GM12878 (cell line): Measurements from ENCODE around the gene RNASE2. TPM values are rescaled to one million over a fixed set of nuclear protein-coding genes. Genes with fewer than 3 reads are reported as not detected.

Source experiments
- ATAC-seq: fragments of 200-7000 bp; cut with Tn5 transposase; 3 replicates; pipeline ENCODE4 v1.9.1; 2020; ENCODE audit warnings: mild to moderate bottlenecking, moderate library complexity
- BruUV-seq: library from RNA; stranded (reverse); fragments of 400-500 nt; replicated peaks from 2 replicates; lab custom pipeline; 2021; lab: Mats Ljungman, UMichigan
- CTCF ChIA-PET: fragments of 300-600 bp; sonication (Branson Sonifier 250); formaldehyde crosslinking; extraction: SDS; loops from one replicate; lab custom pipeline; 2021; ENCODE audit warnings: inconsistent platforms; lab: Yijun Ruan, JAX
- POLR2A ChIA-PET: fragments of 350-600 bp; formaldehyde crosslinking; extraction: SDS; loops from one replicate; lab custom pipeline; 2021; ENCODE audit warnings: inconsistent platforms; lab: Charles Lee
- RAD21 ChIA-PET: fragments of 300-600 bp; sonication (Branson Sonifier 250); formaldehyde crosslinking; loops from one replicate; lab custom pipeline; 2023; ENCODE audit warnings: antibody characterized with exemption; ENCODE audit not compliant: unreplicated experiment; lab: Charles Lee
- SMC1A ChIA-PET: fragments of 300-600 bp; sonication (Branson Sonifier 250); formaldehyde crosslinking; loops from one replicate; lab custom pipeline; 2023; ENCODE audit not compliant: unreplicated experiment, uncharacterized antibody; lab: Charles Lee
- DNase-seq: peaks from one replicate; pipeline ENCODE4 v3.0.0-alpha.2; 2011; ENCODE audit warnings: low read depth, low spot score
- FAIRE-seq: peaks from 3 replicates; lab custom pipeline; 2011; peaks lifted over from hg19 to GRCh38; lab: Jason Lieb, UNC
- H2AFZ ChIP-seq: 2 replicates; pipeline ENCODE4 v1.6.0; 2011; ENCODE audit warnings: low read depth, low read length, control low read depth; ENCODE audit not compliant: control insufficient read depth
- H3K27ac ChIP-seq: 2 replicates; pipeline ENCODE4 v1.5.1; 2011; ENCODE audit warnings: control low read depth; ENCODE audit not compliant: control insufficient read depth, insufficient read depth
- H3K27me3 ChIP-seq, 2 experiments: replicated peaks in 1 of 2; 2 replicates each; pipeline versions ENCODE4 v1.6.0 to v1.6.1; 2011; ENCODE audit warnings: low read length in 1 of 2; ENCODE audit not compliant: control insufficient read depth in 2 of 2, insufficient read depth in 2 of 2
- H3K36me3 ChIP-seq, 2 experiments: 2 replicates each; pipeline ENCODE4 v1.5.1; 2011; ENCODE audit warnings: low read length in 1 of 2; ENCODE audit not compliant: control insufficient read depth in 2 of 2, insufficient read depth in 2 of 2
- H3K4me1 ChIP-seq: 2 replicates; pipeline ENCODE4 v1.6.1; 2011; ENCODE audit warnings: mild to moderate bottlenecking, low read length, moderate library complexity, mixed read lengths; ENCODE audit not compliant: control insufficient read depth, insufficient read depth
- H3K4me2 ChIP-seq: 2 replicates; pipeline ENCODE4 v1.6.0; 2011; ENCODE audit warnings: control low read depth; ENCODE audit not compliant: control insufficient read depth, insufficient read depth
- H3K4me3 ChIP-seq: fragments of 200-600 bp; sonication (generic); 2 replicates; pipeline ENCODE4 v1.5.1; 2016
- H3K79me2 ChIP-seq: 2 replicates; pipeline ENCODE4 v1.6.0; 2011; ENCODE audit warnings: low read length; ENCODE audit not compliant: control insufficient read depth, insufficient read depth
- H3K9ac ChIP-seq: 2 replicates; pipeline ENCODE4 v1.8.0; 2011; ENCODE audit warnings: low read length, control low read depth, mixed read lengths; ENCODE audit not compliant: control insufficient read depth, insufficient read depth
- H3K9me3 ChIP-seq: replicated peaks from 3 replicates; pipeline ENCODE4 v1.5.1; 2011; ENCODE audit warnings: mild to moderate bottlenecking, low read length; ENCODE audit not compliant: control insufficient read depth, insufficient read depth
- H4K20me1 ChIP-seq: 2 replicates; pipeline ENCODE4 v1.6.0; 2011; ENCODE audit not compliant: control insufficient read depth, insufficient read depth
- HCFC1 ChIP-seq: fragments of 150-350 bp; IDR thresholded peaks from 2 replicates; pipeline ENCODE4 v1.6.1; 2014; ENCODE audit warnings: low read length
- IKZF1 ChIP-seq: fragments of 450-650 bp; conservative IDR thresholded peaks from 2 replicates; pipeline ENCODE4 v1.6.1; 2017; ENCODE audit warnings: antibody characterized with exemption, mild to moderate bottlenecking
- IKZF2 ChIP-seq, 2 experiments: fragments of 450-650 bp; IDR thresholded peaks; 2 replicates each; pipeline ENCODE4 v1.6.1; 2017; ENCODE audit warnings: mild to moderate bottlenecking in 2 of 2, moderate library complexity in 2 of 2
- IRF4 ChIP-seq: IDR thresholded peaks from 2 replicates; pipeline ENCODE4 v1.6.1; 2011; ENCODE audit warnings: low read depth, low read length
- JUND ChIP-seq: IDR thresholded peaks from 2 replicates; pipeline ENCODE4 v1.6.1; 2012; ENCODE audit warnings: low read depth, mild to moderate bottlenecking, low read length, improper control_type of control experiment, moderate library complexity
- NR2C2 ChIP-seq: IDR thresholded peaks from 2 replicates; pipeline ENCODE4 v1.6.1; 2011; ENCODE audit warnings: borderline replicate concordance, low read depth; ENCODE audit not compliant: control insufficient read depth, insufficient read length
- PAX5 ChIP-seq: IDR thresholded peaks from 2 replicates; pipeline ENCODE4 v1.6.1; 2011; ENCODE audit warnings: low read depth, low read length, borderline replicate concordance
- PML ChIP-seq: IDR thresholded peaks from 2 replicates; pipeline ENCODE4 v1.6.1; 2012; ENCODE audit warnings: low read length, inconsistent platforms
- POLR2A ChIP-seq: IDR thresholded peaks from 2 replicates; pipeline ENCODE4 v1.6.1; 2011; ENCODE audit warnings: low read depth, mild to moderate bottlenecking, low read length
- RAD21 ChIP-seq: IDR thresholded peaks from 2 replicates; pipeline ENCODE4 v1.6.1; 2011; ENCODE audit warnings: mild to moderate bottlenecking, low read depth, low read length, moderate library complexity; ENCODE audit not compliant: insufficient read depth
- RELA ChIP-seq: fragments of 450-650 bp; IDR thresholded peaks from 2 replicates; pipeline ENCODE4 v1.8.0; 2014; ENCODE audit warnings: borderline replicate concordance; ENCODE audit not compliant: partially characterized antibody
- SMAD1 ChIP-seq: fragments of 450-650 bp; IDR thresholded peaks from 2 replicates; pipeline ENCODE4 v1.6.1; 2018; ENCODE audit warnings: mild to moderate bottlenecking, low read depth; ENCODE audit not compliant: partially characterized antibody
- SMAD5 ChIP-seq: IDR thresholded peaks from 2 replicates; pipeline ENCODE4 v1.6.1; 2016; ENCODE audit warnings: antibody characterized with exemption, low read depth
- TCF3 ChIP-seq: IDR thresholded peaks from 2 replicates; pipeline ENCODE4 v1.6.1; 2012; ENCODE audit warnings: low read depth, mild to moderate bottlenecking, low read length, borderline replicate concordance; ENCODE audit not compliant: insufficient read depth
- ZBED1 ChIP-seq: IDR thresholded peaks from 2 replicates; pipeline ENCODE4 v1.6.1; 2016; ENCODE audit warnings: borderline replicate concordance
- ZBTB4 ChIP-seq: fragments of 450-650 bp; formaldehyde crosslinking; IDR thresholded peaks from 2 replicates; pipeline ENCODE4 v1.4.0; 2022; ENCODE audit warnings: mild to moderate bottlenecking, moderate library complexity
- WGBS: methylation state at CpG from one replicate; pipeline ENCODE4 v1.1.6; 2016; ENCODE audit warnings: low lambda C conversion rate; ENCODE audit not compliant: insufficient replicate concordance, insufficient coverage; ENCODE audit errors: missing lambda C conversion rate; 5-methylcytosine and 5-hydroxymethylcytosine counted together
- in situ Hi-C: fragments of 300-500 bp; cut with MboI; formaldehyde crosslinking; loops from 9 replicates; pipeline ENCODE4 v1.14.3; 2018; ENCODE audit warnings: mixed read lengths
- intact Hi-C: fragments of 100-400 bp; cut with micrococcal nuclease; formaldehyde crosslinking; loops from one replicate; pipeline ENCODE4 v1.14.2; 2022; ENCODE audit not compliant: unreplicated experiment
- polyA plus RNA-seq, 11 experiments: library from polyadenylated mRNA; depleted of rRNA in 4 of 11; unstranded in 6 of 11; stranded (reverse) in 5 of 11; fragments of >200 nt; fragmentation: Nextera tagmentation in 4 of 11; fragmentation: Illumina TruSeq in 1 of 11; extraction: Ambion mirVana in 4 of 11; extraction: Trizol in 1 of 11; gene quantifications; 1 replicate in 1 of 11; 2 replicates in 10 of 11; pipeline versions ENCODE4 v1.2.1 to v1.2.3, GENCODE V29; 2011 to 2016; ENCODE audit warnings: inconsistent platforms in 2 of 11, missing spikeins in 2 of 11, low read depth in 1 of 11
- total RNA-seq, 4 experiments: library from RNA; depleted of rRNA in 3 of 4; stranded (reverse); fragments of >200 nt in 3 of 4; fragmentation: Illumina TruSeq in 1 of 4; extraction: Trizol in 1 of 4; gene quantifications; 2 replicates each; pipeline versions ENCODE4 v1.2.1 to v1.2.3, GENCODE V29; 2013 to 2021
- TF ChIP-seq, protein P1 (sequence below): fragments of 450-650 bp; formaldehyde crosslinking; IDR thresholded peaks from 2 replicates; pipeline ENCODE4 v1.4.0; 2020; ENCODE audit warnings: mild to moderate bottlenecking, moderate library complexity

Gene RNASE2
- total and polyA plus RNA-seq, 10 of the 15 experiments (the other 5 are each of a cell fraction or from before 2014, with no cell fraction given), result not detected

DNA sequence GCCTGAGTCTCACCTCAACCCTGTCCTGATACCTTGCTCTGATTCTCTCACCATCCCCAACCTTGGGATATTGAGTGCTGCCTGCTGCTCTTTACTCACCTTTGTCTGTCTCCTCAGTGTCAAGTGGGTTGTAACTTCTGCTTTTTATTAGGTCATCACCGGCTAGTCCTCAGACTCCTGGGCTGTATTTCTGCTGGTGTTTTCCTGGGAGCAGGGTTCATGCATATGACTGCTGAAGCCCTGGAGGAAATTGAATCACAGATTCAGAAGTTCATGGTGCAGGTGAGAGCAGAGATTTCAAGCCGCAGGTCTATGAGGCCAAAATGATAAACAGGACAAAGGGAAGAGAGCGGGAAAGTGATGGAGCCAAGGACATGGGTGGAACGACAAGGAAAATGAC is 44.3 kb downstream of the RNASE2 start:
- in situ Hi-C loops (no loop called here), intact Hi-C loops (no loop called here)
- RAD21 ChIA-PET, result interaction anchor here (2.2 kb wide), 1 partner anchor 15 kb away, joined by 6 read pairs; no protein-coding TSS in a partner anchor
- WGBS, result 67% methylated on average over 4 of the region's 4 CpGs
- SMC1A ChIA-PET, result interaction anchor here (1.0 kb wide), 1 partner anchor 15 kb away, joined by 5 read pairs; no protein-coding TSS in a partner anchor
- H3K27me3 ChIP-seq, result no peaks in the 10 kb centered on the region
- DNase-seq (no peak), FAIRE-seq (no peak), ATAC-seq (no peak)
- H3K4me3 ChIP-seq, result no peak overlapping the region
- H3K79me2 ChIP-seq, result no peaks in the 10 kb centered on the region
- no TSS peak for BruUV-seq
- H4K20me1 ChIP-seq, result no peaks in the 10 kb centered on the region
- POLR2A ChIA-PET, result no interaction called here
- H3K9me3 ChIP-seq, result no peaks in the 10 kb centered on the region
- H3K4me2 ChIP-seq, result no peak overlapping the region
- H3K9ac ChIP-seq, result no peak overlapping the region
- H3K36me3 ChIP-seq, result peaks cover 3 to 9% of the 10 kb centered on the region in 2 experiments
- H2AFZ ChIP-seq, result no peak overlapping the region
- H3K4me1 ChIP-seq, result no peaks in the 10 kb centered on the region
- CTCF ChIA-PET, result interaction anchor here (0.8 to 1.4 kb wide), 3 partner anchors 9 to 105 kb away, joined by 3 read pairs; no protein-coding TSS in a partner anchor
- H3K27ac ChIP-seq, result no peak overlapping the region
- TF ChIP-seq IKZF2 (IDR thresholded peaks at IDR 0.05), result no peak
- no peak for TF ChIP-seq RELA
- TF ChIP-seq IRF4, result no peak
- TF ChIP-seq, protein P1, sequence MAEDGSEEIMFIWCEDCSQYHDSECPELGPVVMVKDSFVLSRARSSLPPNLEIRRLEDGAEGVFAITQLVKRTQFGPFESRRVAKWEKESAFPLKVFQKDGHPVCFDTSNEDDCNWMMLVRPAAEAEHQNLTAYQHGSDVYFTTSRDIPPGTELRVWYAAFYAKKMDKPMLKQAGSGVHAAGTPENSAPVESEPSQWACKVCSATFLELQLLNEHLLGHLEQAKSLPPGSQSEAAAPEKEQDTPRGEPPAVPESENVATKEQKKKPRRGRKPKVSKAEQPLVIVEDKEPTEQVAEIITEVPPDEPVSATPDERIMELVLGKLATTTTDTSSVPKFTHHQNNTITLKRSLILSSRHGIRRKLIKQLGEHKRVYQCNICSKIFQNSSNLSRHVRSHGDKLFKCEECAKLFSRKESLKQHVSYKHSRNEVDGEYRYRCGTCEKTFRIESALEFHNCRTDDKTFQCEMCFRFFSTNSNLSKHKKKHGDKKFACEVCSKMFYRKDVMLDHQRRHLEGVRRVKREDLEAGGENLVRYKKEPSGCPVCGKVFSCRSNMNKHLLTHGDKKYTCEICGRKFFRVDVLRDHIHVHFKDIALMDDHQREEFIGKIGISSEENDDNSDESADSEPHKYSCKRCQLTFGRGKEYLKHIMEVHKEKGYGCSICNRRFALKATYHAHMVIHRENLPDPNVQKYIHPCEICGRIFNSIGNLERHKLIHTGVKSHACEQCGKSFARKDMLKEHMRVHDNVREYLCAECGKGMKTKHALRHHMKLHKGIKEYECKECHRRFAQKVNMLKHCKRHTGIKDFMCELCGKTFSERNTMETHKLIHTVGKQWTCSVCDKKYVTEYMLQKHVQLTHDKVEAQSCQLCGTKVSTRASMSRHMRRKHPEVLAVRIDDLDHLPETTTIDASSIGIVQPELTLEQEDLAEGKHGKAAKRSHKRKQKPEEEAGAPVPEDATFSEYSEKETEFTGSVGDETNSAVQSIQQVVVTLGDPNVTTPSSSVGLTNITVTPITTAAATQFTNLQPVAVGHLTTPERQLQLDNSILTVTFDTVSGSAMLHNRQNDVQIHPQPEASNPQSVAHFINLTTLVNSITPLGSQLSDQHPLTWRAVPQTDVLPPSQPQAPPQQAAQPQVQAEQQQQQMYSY (CRISPR knock-in tag), result no peak
- no peak for TF ChIP-seq ZBTB4 (CRISPR knock-in tag)
- TF ChIP-seq ZBED1, result no peak
- no peak for TF ChIP-seq RAD21
- TF ChIP-seq PAX5, result no peak
- TF ChIP-seq JUND, result no peak
- TF ChIP-seq HCFC1, result no peak
- TF ChIP-seq PML, result no peak
- TF ChIP-seq SMAD1, result no peak
- no peak for TF ChIP-seq NR2C2
- no peak for TF ChIP-seq POLR2A
- TF ChIP-seq TCF3, result no peak
- TF ChIP-seq IKZF1, result no peak
- no peak for TF ChIP-seq SMAD5
